Caki2 (cell line): ENCODE data around the gene ADORA3. TPM values are rescaled to one million over a fixed set of nuclear protein-coding genes. Genes with fewer than 3 reads are reported as not detected.
A peak's percentile ranks its signal among the peaks of the same experiment; 100 is the strongest.

Experiments
- DNase-seq: peaks from one replicate; pipeline ENCODE4 v3.0.0-alpha.2; 2015; ENCODE audit warnings: low read depth
- in situ Hi-C: cut with HindIII; loops from 2 replicates; pipeline ENCODE4 v1.10.0; 2016; ENCODE audit warnings: low sequenced_read_pairs, low pct_unique_long_range_greater_than_20kb, mixed read lengths
- total RNA-seq: library from RNA; depleted of rRNA; stranded (reverse); fragments of >200 nt; shearing (Covaris generic); gene quantifications from 2 replicates; pipeline ENCODE4 v1.2.3, GENCODE V29; 2014; ENCODE audit warnings: low replicate concordance

Gene ADORA3
- total RNA-seq, 1 experiment from 2014 or later = not detected

DNA sequence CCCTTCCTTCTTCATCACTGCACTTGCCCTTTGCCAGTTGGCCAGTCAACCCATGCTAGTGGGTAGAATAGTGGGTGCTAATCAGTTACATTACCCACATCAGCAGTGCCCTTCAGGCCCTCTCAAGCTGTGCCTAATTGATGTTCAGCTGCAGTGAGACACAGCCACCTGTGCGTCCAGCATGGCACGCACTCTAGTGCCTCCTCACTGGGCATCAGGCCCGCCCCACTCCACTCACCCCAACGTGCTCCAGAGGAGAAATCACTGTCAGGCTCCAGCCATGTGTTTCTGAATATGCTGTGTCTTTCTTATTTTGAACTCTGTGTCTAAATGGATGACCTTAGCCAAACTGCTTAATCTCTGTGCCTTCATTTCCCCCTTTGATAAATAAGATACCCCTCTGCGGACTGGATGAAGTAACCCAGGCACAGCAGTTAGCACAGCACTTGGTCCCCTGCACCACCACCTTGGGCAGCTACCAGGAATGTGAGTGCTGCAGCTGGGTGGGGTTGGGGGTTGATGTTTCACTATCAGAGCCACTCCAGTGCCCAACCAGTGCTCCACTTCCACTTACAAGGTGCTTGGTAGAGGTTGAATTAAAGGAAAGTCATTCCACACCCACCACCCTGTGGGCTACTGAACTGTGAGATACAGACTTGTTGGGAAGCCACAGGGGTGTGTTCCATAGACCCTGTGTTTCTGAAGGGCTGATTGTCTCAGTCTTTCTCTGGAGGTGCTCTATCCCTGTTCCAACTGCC is 8.9 kb upstream of the ADORA3 start:
- DNase-seq = no peak
- in situ Hi-C loops = no loop called here

DNA sequence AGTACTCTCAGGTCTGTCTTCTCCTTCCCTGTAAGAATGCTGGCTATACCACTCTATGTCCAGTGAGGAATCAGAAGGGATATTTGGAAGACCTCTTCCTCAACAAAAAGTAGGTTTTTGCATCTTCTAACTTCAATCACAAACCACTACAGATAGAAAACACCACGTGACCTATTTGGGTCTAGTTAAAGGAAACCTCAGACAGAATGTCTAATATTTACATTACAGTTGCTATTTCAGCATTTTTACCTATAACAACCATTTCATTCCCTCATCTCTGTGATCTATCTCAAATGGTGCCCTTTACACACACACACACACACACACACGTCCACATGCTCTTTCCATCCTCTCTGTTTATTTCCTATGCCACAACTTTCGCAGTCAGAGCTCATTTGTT is 7.9 kb upstream of the ADORA3 start:
- in situ Hi-C loops = no loop called here
- no peak for DNase-seq

DNA sequence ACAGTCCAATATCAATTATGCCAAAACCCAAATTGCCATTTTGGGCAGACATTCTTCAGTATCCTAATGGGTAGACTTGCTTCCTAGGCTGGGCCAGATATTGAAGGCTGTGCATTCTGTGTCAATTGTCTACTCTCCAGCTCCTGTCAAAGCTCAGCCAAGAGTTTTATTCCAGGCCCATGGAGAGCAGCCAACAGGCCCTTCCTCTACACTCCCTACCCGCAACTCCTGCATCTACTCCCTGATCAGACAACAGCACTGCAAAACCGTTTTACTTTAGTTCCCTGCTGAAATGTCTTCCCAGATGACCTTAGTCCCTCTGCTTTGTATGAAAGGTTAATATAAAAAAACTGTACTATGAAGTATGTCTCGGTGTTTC is 6.6 kb upstream of the ADORA3 start:
- in situ Hi-C loops = no loop called here
- DNase-seq = no peak

DNA sequence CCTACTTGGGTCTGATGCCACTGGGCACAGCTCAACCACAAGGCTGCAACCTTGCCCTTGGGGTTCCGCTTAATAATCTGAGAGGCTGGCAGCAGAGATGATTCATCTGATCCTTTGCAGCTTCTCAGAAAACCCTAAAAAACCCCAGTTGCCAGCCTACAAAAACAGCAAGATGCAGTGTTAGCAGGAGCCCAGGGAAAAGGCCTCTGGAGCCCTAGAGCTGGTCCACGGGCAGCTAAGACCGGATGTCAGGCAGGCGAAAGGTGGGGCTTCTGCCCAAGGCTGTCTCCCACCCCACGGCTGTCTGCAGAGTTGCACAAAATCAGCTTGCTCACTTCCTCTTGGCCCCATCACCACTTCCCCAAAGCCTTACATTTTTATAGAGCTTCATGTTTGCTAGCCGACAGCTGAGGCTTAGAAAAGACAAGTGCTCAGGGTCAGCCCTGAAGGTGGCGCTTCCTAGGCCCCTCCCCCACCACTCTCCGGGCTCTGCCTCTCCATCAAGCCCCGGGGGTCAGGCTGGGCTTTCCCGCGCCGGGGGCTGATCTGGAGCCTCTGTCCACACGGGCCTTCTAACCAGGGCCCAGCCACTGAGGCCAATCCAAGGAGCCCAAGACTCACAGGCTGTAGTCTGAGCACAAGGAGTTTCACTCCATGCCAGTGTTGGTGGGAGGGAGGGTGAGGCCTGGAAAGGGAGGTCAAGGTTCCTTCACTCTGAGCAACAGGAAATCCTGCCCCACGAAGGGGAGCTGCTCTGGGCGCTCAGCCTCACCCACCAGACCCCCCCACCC is 4.2 kb upstream of the ADORA3 start:
- in situ Hi-C loops = no loop called here
- DNase-seq = peak; percentile 78

DNA sequence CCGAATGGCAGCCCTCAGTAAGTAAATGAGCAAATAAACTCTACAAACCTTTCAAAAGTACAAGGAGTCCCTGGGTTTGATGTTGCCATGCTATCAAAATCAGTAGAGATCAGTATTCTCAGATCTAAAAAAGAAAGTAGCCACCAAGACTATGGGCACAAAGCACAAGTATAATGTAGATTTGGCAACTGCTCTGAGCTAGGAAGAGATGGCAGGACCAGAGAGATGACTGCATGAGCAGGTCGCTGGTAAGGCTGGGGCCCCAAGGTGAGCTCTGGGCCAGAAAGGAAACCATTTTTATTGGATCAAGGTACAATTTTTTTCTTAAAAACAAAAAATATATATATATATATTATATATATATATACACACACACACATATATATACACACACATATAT is 3.1 kb upstream of the ADORA3 start:
- in situ Hi-C loops = no loop called here
- DNase-seq = no peak

DNA sequence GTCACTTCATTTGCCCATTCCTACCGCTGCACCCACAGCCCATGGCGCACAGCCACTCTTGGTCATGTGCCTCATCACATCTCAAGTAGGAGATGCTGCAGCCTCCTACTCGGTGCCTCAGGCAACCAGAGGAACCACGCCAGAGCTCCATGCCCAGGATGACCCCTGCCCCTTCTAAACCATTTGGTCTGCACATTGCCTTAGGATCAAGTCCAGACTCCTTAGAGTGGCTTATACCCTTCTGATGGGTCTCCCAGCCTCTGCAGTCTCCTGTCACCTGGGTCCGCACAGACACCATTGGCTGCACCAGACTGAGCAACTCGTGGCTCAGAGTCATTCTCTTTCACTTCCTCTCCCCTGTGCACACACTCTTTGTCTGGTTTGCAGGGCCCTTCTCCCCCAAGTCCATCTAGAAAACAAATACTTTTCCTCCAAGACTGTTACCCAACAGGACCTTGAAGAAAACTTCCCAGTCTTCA is 2.2 kb upstream of the ADORA3 start:
- DNase-seq = no peak
- in situ Hi-C loops = no loop called here

DNA sequence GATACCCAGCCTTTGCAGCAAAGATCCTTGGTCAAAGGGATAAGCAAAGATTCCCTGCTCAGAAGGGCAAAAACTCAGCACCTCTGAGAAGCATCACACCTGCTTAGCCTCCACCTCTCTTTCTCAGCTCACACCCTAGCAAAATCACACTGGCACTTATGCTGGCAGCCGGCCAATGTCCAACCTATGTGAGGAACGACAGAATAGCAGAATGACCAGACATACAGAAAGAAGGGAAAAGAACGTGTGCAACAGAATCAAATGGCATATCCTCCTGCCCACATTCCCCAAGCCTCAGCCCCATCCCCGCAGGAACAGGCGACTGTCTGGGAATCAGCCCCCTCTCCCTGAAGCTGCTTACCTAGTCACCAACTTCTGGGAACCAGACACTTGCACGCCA is 664 bp upstream of the ADORA3 start:
- DNase-seq = no peak

DNA sequence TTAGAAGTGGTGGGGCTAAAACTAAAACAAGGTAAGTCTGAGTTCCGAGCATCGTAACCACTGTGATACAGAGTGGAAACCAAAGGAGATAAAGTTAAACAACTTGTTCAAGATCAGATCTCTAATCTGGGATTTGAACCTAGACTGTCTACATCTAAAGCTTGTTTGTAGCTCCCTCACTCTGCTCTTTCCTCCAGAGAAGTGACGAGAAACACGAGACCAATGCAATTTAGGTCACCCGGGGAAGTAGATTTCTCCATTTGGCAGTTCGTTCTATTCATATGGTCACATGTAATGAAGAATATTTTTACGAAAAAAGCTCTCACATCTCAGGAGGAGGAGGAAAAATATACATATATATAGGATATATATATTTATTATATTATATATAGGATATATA is 1.8 kb downstream of the ADORA3 start:
- no peak for DNase-seq
- in situ Hi-C loops = no loop called here

More for the DNA sequence above, 664 bp upstream of the ADORA3 start:
- in situ Hi-C loops = no loop called here

DNA sequence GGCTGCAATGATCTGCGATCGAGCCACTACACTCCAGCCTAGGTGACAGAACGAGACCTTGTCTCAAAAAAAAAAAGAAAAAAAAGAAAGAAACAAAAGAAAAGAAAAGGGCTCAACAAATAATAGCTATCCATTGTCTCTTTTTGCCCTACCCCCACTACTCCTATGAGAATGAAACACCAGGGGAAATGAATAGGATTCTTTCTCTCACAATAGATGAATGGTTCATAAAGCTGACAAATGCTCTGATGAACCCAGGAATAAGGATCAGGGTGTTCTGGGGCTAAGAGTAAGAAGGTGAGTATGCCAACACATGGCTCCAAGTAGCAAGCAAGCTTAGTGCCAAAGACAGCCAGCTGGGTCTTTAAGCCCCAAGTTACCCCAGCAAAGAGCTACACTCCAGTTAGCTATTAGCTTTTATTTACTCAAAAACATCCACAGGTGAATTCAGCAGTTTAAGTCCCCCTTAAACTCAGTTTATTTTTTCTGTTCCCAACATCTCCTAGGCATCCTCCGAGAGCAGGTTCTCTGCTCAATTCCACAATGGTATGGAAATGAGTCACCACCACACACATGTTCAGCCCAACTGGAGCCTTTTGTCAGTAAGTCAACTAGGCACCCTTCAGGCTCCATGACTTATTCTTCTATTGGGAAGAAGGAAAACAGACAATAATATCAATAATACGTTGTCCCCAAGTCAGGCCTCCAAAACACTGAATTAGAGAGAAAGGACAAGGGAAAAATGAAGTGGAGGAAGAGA is 4.2 kb downstream of the ADORA3 start:
- DNase-seq = no peak
- in situ Hi-C loops = no loop called here

DNA sequence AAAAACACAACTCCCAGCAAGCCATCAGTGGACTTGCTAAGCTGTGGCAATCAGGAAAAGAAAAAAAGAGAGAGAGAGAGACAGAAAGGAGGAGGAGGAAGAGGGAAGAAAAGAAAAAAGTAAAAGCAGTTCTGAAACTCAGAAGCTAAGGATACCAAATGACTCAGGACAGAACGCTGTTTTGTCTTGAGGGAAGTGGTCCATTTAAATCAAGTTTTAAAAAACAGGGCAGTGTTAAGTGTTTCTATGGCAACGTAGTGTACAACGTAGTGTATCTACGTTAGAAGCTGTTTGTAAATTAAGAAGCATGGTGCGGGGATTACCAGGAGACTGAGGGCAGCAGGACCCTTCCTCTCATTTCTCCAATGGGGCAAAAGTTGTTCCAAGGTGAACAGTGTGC is 5.8 kb downstream of the ADORA3 start:
- in situ Hi-C loops = no loop called here
- no peak for DNase-seq

DNA sequence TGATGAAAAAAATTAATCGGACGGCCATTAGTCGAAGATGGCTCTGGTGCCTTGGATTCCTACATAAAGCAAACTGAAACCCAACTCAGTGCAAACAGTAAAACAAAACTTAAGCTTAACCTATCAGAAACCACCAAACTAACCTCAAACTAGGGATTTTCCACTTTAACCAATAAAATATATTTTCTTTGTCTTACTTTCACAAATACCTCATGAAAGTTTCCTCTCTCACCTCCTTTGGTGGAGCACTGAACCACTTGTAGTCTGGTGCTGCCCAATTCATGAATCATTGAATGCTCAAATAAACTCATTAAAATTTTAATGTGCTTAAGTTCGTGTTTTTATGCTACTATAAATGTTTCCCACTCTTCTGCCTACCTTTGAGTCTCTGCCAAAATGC is 7.0 kb downstream of the ADORA3 start:
- in situ Hi-C loops = no loop called here
- no peak for DNase-seq

DNA sequence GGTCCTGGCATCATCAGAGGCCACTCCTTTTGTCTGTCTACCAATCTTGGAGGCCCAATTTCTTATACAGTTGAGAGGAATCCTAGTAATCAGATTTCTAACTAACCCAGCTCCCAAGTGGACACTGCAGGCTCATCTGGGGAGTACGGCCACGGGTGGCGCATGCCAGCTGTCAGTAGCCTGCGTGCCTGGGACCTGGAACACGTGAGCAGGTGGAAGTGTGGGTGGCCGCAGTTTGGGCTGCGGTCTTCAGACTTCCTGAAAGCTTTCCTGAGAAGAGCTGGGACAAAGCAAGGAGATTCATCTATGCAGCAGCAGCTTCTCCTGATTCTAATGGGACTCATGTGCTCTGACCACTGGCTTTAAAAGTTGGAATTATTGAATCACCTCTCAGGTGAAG is 12.4 kb downstream of the ADORA3 start:
- in situ Hi-C loops = no loop called here
- no peak for DNase-seq

DNA sequence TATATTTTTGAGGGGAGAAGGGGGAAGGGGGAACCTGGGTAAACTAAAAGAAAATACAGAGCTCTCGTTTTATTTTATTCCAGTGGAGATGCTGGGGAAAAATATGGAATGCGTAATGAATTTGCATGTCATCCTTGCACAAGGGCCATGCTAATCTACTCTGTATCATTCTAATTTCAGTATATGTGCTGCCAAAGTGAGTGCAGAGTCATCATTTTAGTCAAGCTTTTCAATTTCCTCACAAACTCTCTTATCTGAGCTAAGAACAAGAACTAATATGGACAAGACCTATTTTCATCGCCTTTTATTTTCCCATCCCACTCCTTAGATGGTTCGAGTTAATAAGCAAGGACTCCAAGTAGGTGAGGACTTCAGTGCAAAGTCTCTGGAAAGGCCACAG is 13.2 kb downstream of the ADORA3 start:
- in situ Hi-C loops = no loop called here
- DNase-seq = no peak

DNA sequence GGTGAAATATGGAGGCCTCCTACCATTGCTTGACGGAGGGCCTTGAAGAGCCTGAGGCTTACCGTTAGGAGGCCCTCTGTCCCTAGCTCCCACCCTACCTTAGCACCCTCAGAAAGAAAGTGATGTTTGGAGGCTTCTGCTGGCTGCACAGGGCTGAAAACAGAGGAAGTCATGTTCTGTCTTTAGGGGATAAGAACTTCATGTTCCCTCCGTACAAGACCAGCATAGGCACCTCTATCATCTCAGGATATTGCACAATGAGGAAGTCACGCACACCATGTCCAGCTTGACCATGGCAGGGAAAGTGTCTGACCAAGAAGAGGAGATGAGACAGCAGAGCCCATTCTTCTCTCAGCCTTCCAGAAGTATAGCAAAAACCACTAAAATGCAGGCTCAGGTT is 13.8 kb downstream of the ADORA3 start:
- in situ Hi-C loops = no loop called here

DNA sequence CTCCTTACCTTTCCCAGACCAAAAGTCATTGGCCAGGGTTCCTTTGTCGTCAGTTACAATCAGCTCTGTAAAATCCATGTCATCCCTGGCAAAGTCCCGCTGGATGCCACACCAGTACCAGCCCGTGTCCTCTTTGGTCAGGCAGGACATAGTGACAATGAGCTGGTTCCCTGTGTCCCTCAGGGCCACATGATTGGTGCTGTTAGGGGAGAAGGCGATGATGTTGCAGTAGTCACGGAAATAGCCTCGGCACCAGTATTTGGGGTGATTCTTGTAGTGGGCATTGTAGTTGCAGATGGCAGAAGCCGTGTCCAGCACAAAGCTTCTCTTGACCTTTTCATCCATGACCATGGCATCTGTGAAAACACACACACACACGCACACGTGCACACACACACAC is 14.8 kb downstream of the ADORA3 start:
- no peak for DNase-seq
- in situ Hi-C loops = no loop called here

More for the DNA sequence above, 13.8 kb downstream of the ADORA3 start:
- no peak for DNase-seq

DNA sequence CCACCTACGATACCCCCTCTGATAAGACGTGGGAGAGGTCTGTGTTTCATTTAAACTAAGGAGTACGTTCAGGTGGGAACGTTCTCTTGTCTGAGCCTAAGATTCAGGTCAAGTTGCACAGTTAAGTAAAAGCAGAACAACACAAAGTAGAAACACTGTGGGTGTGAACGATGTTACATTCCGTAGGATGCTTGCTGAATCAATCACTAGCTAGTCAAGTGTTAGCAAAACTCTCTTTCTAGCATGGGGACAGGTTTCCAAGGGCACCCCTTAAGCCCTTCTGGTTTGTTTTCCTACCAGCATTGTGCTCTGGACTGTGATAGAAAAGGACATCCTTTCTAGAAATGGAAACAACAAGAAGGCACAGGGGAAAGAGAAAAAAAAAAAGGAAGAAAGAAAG is 16.3 kb downstream of the ADORA3 start:
- in situ Hi-C loops = no loop called here
- DNase-seq = no peak

DNA sequence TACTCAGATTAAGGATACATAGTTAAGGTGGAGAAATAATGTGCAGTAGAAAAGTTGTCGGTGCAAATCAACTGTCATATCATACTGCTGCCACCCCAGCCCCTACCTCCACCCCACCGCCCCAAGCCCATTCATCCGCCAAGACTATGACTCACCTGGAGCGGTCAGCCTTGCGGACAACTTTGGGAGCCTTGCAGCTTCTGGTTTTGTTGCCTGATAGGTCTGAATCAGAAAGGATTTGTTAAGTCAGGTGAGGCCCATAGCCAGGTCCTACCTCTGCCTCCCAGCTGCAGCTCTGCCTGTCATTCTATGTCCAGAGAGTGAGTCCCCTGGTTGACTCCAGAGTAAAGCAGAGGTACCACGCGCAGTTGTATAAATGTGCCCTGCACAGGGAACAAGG is 17.0 kb downstream of the ADORA3 start:
- no peak for DNase-seq
- in situ Hi-C loops = no loop called here

DNA sequence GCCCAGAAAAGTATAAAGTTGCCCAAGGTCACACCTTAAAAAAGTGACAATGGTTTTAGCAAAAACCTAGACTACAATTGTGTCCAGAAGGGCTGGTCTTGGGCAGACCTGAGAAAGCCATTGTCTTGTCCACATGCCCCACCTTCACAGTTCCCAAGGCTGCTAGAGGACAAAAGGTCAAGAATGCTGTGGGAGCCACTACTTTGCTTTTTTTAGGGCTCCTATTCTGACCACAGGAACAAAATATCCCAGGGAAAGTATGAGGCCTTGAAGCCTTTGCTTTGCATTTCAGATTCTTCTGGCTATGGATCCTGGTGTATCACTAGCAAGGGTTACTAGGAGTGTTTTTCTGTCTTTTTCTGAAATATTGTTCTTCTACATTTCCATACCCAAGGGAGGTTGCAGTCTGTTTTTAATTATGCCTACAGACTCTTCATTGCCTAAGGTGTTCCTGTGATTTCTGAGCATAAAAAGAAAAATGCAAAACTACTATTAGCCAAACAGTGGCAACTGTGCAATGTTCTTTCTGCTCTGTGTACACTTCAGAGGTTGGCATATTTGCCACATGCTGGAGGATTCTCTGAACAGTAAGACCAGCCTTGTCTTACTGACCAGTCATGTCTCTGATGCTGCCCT is 18.9 kb downstream of the ADORA3 start:
- in situ Hi-C loops = no loop called here
- DNase-seq = no peak

DNA sequence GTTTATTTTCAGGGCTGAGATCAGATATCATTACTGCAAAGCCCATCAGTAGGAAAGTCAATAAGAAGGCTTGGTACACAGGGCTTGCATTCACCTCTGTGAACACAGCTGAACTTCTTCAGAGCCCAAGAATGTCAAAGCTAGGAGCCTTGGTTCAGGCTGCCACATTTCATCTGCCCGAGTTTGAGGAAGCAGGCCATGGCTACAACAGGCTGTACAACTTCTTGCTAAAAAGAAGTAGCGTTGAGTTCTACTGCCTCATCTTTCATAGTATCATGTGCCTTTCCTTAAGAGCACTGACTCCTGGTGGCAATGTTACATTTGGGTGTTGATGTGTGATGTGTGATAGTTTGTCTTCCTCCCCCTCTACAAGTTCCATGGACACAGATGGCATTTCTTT is 19.6 kb downstream of the ADORA3 start:
- in situ Hi-C loops = no loop called here
- DNase-seq = no peak
